Peyer's patch (tissue), 4 donors: ENCODE results near the gene GPR158.

Experiments used
- CTCF ChIP-seq, 6 experiments: fragments of 450-650 bp in 4 of 6; fragments of 200-600 bp in 2 of 6; sonication (generic) in 1 of 6; IDR thresholded peaks; one replicate each; pipeline ENCODE4 v1.5.1; 2017 to 2019; ENCODE audit warnings: antibody characterized with exemption in 6 of 6, mild to moderate bottlenecking in 3 of 6, moderate library complexity in 1 of 6
- POLR2A ChIP-seq, 2 donors: fragments of 450-650 bp; IDR thresholded peaks; one replicate each; pipeline ENCODE4 v1.5.1; 2017; ENCODE audit warnings: antibody characterized with exemption in 2 of 2, mild to moderate bottlenecking in 2 of 2, moderate library complexity in 2 of 2

GRCh38 chr10:25398680-25399079 lies 223.9 kb downstream of the GPR158 start:
- no peak for TF ChIP-seq CTCF (IDR thresholded peaks at IDR 0.05)
- no peak for TF ChIP-seq POLR2A (IDR thresholded peaks at IDR 0.05)
